ENCODE measurements around the gene SERINC5. TPM values are rescaled to one million over a fixed set of nuclear protein-coding genes. Genes with fewer than 3 reads are reported as not detected.

Gene SERINC5
- total RNA-seq, 1 experiment from 2014 or later, result 5.7 TPM

DNA sequence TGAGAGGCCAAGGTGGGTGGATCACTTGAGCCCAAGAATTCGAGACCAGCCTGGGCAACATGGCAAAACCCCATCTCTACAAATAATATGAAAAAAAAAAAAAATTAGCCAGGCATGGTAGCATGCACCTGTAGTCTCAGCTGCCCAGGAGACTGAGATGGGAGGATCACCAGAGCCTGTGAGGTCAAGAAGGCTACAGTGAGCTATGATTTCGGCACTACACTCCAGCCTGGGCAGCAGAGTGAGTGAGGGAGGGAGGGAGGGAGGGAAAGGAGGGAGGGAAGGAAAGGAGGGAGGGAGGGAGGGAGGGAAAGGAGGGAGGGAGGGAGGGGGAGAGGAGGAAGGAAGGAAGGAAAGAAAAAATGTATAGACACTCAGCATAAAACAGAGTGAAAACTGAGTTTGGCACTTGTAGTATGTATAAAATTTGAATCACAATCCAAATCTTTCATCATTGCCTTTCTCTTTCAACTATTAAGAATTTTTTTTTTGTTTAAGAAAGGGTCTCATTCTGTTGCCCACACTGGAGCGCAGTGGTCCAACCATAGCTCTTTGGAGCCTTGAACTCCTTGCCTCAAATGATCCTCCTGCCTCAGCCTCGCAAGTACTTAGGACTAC, 27.8 kb downstream of the SERINC5 start:
- TF ChIP-seq, protein P1, sequence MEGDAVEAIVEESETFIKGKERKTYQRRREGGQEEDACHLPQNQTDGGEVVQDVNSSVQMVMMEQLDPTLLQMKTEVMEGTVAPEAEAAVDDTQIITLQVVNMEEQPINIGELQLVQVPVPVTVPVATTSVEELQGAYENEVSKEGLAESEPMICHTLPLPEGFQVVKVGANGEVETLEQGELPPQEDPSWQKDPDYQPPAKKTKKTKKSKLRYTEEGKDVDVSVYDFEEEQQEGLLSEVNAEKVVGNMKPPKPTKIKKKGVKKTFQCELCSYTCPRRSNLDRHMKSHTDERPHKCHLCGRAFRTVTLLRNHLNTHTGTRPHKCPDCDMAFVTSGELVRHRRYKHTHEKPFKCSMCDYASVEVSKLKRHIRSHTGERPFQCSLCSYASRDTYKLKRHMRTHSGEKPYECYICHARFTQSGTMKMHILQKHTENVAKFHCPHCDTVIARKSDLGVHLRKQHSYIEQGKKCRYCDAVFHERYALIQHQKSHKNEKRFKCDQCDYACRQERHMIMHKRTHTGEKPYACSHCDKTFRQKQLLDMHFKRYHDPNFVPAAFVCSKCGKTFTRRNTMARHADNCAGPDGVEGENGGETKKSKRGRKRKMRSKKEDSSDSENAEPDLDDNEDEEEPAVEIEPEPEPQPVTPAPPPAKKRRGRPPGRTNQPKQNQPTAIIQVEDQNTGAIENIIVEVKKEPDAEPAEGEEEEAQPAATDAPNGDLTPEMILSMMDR (conservative IDR thresholded peaks at IDR 0.05; ENCODE audit: low read depth, low read length), result no peak
- TF ChIP-seq EZH2phosphoT487 (IDR thresholded peaks at IDR 0.05; ENCODE audit: borderline replicate concordance, low read length), result no peak
- TF ChIP-seq EZH2 (IDR thresholded peaks at IDR 0.05; ENCODE audit: low read length, unreplicated experiment), result no peak
- H3K4me2 ChIP-seq (ENCODE audit: low read length), result no peak overlapping the region
- no peaks in the 10 kb centered on the region for H3K36me3 ChIP-seq (ENCODE audit: low read depth, low read length)
- no peak overlapping the region for H3K4me3 ChIP-seq (ENCODE audit: low read length)
- no peaks in the 10 kb centered on the region for H3F3A ChIP-seq (ENCODE audit: low read length, unreplicated experiment)
- peaks cover 6% of the 10 kb centered on the region; the same call in 1 of the 2 replicates for H3K79me2 ChIP-seq (ENCODE audit: low read length)
- H3K27me3 ChIP-seq (ENCODE audit: low read length), result no peaks in the 10 kb centered on the region
- peaks cover 17% of the 10 kb centered on the region for H3K4me1 ChIP-seq (ENCODE audit: insufficient read depth, low read length)
- DNase-seq (no peak), ATAC-seq (no peak)
- H3K9me3 ChIP-seq (ENCODE audit: low read length), result no peaks in the 10 kb centered on the region
- ChIA-PET POLR2A (ENCODE audit: unreplicated experiment) (no interaction called here), CTCF (no interaction called here)
- H2AFZ ChIP-seq (ENCODE audit: low read length), result no peak overlapping the region
- H3K9ac ChIP-seq (ENCODE audit: low read length), result no peak overlapping the region
- no TSS peak for BruUV-seq (replicated peaks)
- no peaks in the 10 kb centered on the region for H4K20me1 ChIP-seq (ENCODE audit: low read length)
- intact Hi-C loops (cut with micrococcal nuclease), result no loop called here
- no peak overlapping the region for H3K27ac ChIP-seq (ENCODE audit: low read length)
- H3K9me2 ChIP-seq (replicated peaks; ENCODE audit: low read length), result no peaks in the 10 kb centered on the region

DNA sequence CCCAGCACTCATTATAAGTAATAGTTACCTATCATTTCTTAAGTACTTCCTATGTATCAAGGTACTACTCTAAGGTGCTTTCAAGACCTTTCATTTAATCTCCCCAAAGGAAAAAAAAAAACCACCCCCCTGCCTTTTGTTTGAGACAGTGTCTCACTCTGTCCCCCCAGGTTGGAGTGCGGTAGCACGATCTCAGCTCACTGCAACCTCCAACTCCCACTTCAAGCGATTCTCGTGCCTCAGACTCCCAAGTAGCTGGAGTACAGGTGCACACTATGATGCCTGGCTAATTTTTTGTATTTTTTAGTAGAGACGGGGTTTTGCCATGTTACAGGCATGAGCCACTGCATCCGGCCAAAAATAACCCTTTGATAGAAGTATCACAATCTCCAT, 29.9 kb downstream of the SERINC5 start:
- Histone ChIP-seq H3K79me2 (ENCODE audit: low read length) (peaks cover 6% of the 10 kb centered on the region; the same call in 1 of the 2 replicates), H3K9me2 (replicated peaks; ENCODE audit: low read length) (no peaks in the 10 kb centered on the region), H3K4me1 (ENCODE audit: insufficient read depth, low read length) (peaks cover 13% of the 10 kb centered on the region), H3K27ac (ENCODE audit: low read length) (no peak overlapping the region), H3F3A (ENCODE audit: low read length, unreplicated experiment) (no peaks in the 10 kb centered on the region), H3K4me3 (ENCODE audit: low read length) (no peak overlapping the region), H3K9me3 (ENCODE audit: low read length) (no peaks in the 10 kb centered on the region), H3K36me3 (ENCODE audit: low read depth, low read length) (no peaks in the 10 kb centered on the region), H2AFZ (ENCODE audit: low read length) (no peak overlapping the region), H3K9ac (ENCODE audit: low read length) (no peak overlapping the region), H3K27me3 (ENCODE audit: low read length) (no peaks in the 10 kb centered on the region), H4K20me1 (ENCODE audit: low read length) (no peaks in the 10 kb centered on the region), H3K4me2 (ENCODE audit: low read length) (no peak overlapping the region)
- ChIA-PET POLR2A (ENCODE audit: unreplicated experiment) (no interaction called here), CTCF (no interaction called here)
- no peak for ATAC-seq
- BruUV-seq (replicated peaks), result no TSS peak
- no peak for TF ChIP-seq EZH2phosphoT487 (IDR thresholded peaks at IDR 0.05; ENCODE audit: borderline replicate concordance, low read length)
- TF ChIP-seq, protein P1 (conservative IDR thresholded peaks at IDR 0.05; ENCODE audit: low read depth, low read length), result no peak
- no peak for TF ChIP-seq EZH2 (IDR thresholded peaks at IDR 0.05; ENCODE audit: low read length, unreplicated experiment)
- intact Hi-C loops (cut with micrococcal nuclease), result no loop called here
- no peak for DNase-seq

DNA sequence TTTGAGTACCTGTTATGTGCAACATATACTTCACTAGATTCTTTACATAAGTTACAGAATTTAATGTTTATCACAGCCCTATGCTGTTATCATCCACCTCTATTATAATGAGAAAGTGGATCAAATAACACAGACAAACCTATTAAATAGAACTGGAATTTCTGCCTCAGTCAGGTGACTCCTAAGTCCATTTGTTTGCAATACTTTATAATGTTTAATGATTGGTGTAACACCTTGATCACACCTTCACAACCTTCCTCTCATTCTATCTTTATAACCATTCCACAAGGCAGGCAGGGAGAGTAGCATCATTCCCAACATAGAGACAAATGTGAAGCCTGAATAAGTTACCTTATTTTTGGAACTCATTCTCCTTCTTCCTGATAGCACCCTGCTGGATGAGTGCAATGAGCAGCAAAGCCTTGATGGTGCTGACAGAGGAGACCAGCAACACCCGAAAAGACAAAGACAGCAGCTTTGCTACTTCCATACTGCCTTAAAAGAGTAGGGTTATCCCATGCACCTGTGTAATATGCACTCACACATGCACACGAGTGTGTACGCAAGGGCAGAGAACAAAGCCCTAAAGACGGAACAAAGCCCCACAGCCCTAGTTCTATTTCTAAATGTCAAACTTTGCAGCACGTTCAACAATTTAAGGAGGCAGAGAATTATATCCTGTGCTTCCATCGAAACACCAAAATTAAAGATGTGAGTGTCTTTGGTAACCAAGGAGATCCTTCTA, 30.5 kb downstream of the SERINC5 start:
- no peak for DNase-seq
- Histone ChIP-seq H3K9me2 (replicated peaks; ENCODE audit: low read length) (no peaks in the 10 kb centered on the region), H2AFZ (ENCODE audit: low read length) (no peak overlapping the region), H3F3A (ENCODE audit: low read length, unreplicated experiment) (no peaks in the 10 kb centered on the region), H3K4me1 (ENCODE audit: insufficient read depth, low read length) (peaks cover 9% of the 10 kb centered on the region), H3K79me2 (ENCODE audit: low read length) (peaks cover 1% of the 10 kb centered on the region; the same call in 1 of the 2 replicates), H3K36me3 (ENCODE audit: low read depth, low read length) (no peaks in the 10 kb centered on the region), H3K9me3 (ENCODE audit: low read length) (no peaks in the 10 kb centered on the region), H3K27me3 (ENCODE audit: low read length) (no peaks in the 10 kb centered on the region), H4K20me1 (ENCODE audit: low read length) (no peaks in the 10 kb centered on the region), H3K9ac (ENCODE audit: low read length) (no peak overlapping the region), H3K4me2 (ENCODE audit: low read length) (no peak overlapping the region), H3K4me3 (ENCODE audit: low read length) (no peak overlapping the region), H3K27ac (ENCODE audit: low read length) (no peak overlapping the region)
- ATAC-seq, result no peak
- no peak for TF ChIP-seq EZH2 (IDR thresholded peaks at IDR 0.05; ENCODE audit: low read length, unreplicated experiment)
- TF ChIP-seq, protein P1 (conservative IDR thresholded peaks at IDR 0.05; ENCODE audit: low read depth, low read length), result no peak
- intact Hi-C loops (cut with micrococcal nuclease), result no loop called here
- CTCF ChIA-PET, result no interaction called here
- POLR2A ChIA-PET (ENCODE audit: unreplicated experiment), result no interaction called here
- BruUV-seq (replicated peaks), result no TSS peak
